HG03196 (cell line): Measurements from ENCODE around the gene SWT1.
A peak's percentile ranks its signal among the peaks of the same experiment; 100 is the strongest.

Experiments used
- ATAC-seq: cut with Tn5 transposase; IDR thresholded peaks from one replicate; pipeline ENCODE4 v1.9.1; 2021; ENCODE audit not compliant: unreplicated experiment

Gene SWT1

DNA sequence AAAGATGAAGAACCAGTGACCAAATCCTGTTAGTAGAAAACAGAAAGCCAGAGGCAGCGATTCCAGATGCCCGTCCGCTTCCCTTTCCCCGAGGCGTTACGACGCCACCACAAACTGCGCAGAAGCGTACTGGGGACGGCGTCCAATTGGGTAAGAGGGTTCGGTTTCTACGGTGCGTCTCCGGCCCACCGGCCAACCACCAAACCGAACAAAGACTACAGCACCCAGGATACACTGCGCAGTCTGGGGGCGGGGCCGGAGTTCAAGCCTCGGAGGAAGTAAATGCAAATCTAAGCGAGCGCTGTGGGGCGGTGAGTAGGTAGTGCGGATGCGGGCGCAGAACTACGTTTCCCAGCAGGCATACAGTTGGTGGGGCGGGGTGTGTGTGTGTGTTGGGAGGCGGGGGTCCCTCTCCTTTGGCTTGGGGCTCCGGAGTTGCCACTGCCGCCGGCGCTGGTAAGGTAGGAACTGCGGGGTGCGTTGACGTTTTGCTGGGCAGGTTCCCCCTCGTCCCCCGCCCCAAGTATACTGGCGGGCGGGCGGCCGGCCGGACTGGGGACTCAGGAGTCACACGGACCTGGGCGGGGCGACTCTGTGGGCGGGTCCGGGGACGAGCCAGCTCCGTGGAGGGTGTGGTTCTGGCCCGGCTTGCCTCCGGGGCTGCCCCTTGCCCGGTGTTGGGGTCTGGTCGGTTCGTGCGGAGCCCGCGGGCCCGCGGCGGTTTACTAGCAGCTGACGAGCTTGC, at the start of gene SWT1, which contains the start of gene TRMT1L:
Gene SWT1 (plus strand): TSS at position 314 of the 745 bp plus-strand sequence. CDS start 3,675 bp downstream, outside the sequence.
Gene TRMT1L (minus strand): TSS at position 100 of the 745 bp plus-strand sequence. CDS start 241 bp downstream, outside the sequence.
- peak; percentile 94 for ATAC-seq

- no peak for ATAC-seq
Measured at GRCh38 chr1:185108321-185108720, 48.6 kb upstream of the SWT1 start.

DNA sequence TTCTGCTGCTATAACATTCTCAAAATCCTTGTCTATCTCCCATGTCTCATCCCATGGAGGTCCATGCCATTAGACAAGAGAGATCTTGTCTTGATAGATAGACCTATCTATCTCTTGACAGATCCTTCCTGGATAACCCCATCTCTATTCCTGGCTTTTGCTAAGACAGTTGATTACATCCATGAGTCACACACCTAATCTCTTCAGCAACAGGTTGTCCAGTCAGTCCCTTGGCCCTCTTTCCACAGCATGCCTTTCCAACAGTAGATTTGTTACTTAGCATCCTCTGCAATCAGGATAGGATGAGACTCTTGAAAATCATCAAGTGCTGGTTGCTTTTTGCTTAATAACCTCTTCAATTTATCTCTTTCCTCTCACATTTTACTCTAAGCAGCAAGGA, 46.8 kb upstream of the SWT1 start:
- ATAC-seq, result no peak

DNA sequence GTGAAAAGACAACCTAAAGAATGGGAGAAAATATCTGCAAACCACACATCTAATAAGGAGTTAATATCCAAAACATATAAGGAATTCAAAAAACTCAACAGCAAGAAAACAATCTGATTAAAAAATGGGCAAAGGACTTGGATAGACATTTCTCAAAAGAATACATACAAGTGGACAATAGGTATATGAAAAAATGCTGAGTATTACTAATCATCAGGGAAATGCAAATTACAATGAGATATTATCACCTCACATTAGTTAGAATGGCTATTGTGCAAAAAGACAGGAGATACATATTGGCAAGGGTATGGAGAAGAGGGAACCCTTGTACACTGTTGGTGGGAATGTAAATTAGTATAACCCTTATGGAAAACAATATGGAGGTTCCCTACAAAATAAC, 45.1 kb upstream of the SWT1 start:
- no peak for ATAC-seq

DNA sequence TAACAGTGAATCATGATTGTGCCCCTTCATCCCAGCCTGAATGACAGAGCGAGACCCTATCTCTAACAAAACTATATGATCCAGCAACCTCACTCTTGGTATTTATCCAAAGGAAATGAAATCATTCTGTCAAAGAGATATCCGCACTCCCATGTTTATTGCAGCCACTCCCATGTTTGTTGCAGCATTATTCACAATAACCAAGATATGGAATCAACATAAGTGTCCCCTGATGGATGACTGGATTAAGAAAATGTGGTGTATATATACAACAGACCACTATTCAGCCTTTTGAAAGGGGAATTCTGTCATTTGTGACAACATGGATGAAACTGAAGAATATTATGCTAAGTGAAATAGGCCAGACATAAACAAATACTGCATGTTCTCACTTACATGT, 44.6 kb upstream of the SWT1 start:
- no peak for ATAC-seq

DNA sequence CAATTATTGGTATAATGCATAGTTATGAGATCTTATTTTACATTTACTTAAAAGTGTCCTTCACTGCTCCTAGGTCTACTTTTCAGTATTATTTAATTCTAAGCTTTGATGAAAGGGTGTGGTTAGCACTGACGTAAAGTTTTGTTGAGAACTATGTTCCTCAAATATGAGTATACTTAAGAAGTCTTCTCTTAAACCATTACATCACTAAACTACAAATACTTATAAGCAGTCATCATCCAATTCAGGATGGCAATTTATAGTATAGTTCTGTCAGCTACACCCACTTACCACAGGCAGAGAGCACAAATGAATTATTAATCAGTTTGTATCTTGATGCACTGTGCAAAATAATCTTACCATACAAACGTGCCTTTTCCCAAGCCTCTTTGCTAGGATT, 27.3 kb upstream of the SWT1 start:
- ATAC-seq, result no peak

DNA sequence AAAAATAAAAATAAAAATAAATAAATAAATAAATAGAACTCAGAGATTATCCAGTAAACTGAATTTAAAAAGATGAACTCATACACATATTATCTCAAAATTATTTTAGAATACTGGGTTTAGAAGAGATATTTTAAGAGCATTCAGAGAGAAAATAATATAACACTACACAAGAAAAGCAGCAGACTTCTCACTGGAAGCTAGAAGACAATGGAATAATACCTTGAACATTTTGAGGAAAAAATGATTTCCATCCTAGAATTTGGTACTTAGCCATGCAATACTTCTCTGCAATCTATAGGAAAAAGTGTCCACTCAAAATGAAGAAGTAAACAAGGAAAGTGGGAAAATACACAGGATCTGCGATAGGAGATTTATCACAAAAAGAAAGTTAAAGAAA, 24.4 kb upstream of the SWT1 start:
- ATAC-seq, result no peak

DNA sequence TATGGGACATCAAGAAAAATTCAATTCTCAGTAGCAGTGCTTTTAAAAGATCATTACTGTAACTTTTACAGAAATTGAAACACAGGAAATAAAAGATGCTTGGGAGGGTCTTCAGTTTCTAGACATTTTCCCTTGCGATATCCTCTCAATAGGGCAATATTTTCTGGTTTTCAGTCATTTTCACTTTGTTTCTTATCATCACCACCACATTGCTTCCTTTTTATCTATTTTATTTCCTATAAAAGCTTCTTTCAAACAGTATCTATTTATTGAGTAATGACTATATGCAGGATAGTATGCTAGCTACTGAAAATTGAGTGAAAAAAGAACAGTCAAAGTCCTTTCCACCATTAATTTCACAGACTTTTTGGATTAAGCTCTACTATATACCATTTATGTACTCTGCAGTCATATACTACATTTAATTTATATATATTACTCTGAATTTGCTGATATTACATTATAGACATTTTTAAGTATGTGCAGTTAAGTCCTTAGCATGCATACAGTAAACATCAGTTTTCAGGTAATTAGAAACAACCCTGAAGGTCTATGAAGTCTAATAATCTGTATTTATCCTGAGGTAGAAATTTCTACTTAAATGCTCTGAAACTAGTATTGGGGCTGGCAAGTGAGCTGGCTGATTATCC, 18.9 kb upstream of the SWT1 start:
- ATAC-seq, result no peak

GRCh38 chr1:185139246-185139645, 17.7 kb upstream of the SWT1 start:
- no peak for ATAC-seq

- no peak for ATAC-seq
Measured at GRCh38 chr1:185144233-185144632, 12.7 kb upstream of the SWT1 start.

DNA sequence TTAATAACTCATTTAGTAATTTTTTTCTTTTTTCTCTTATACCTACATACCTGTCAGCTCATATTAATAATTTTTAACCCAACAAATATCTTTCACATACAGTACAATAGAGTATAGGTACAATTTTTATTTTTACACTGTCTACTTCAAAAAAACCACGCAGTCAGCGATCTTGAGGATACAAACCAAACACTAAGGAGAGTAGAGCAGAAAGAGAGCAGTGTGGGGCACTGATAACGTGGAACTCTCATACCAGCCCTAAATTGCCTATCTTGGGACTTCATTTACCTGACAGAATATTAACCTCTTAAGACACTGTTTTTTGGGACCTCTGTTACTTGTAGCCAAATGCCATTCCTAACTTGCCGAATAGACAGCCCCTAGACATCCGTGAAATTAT, 5.8 kb upstream of the SWT1 start:
- ATAC-seq, result no peak

DNA sequence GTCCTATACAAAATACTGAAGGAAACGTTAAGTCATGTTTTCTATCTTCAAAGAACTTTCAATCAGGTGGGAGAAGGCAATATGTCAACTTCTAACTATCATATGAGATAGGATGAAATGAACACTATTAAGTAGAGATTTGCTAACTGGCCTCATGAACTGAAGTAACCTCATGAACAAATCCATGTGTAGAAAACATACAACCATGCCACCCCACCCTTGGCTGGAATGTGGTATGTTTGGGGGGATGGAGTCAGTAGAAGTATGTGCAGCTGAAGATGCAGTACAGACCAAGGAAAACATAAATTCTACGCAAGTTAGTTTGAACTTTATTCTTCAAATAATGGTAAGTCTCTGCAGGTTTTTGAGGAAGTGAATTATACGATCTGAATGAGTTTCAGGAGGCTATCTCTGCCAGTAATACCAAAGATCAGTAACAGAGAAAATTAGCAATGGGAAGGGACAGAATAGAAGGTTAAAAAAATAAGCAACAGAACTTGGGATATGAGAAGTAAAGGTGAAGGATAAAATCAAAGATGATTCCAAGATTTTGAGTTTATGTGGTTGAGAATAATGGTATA, 4.7 kb upstream of the SWT1 start:
- no peak for ATAC-seq

- ATAC-seq, result no peak
Measured at GRCh38 chr1:185154912-185155513, 2.0 kb upstream of the SWT1 start.

DNA sequence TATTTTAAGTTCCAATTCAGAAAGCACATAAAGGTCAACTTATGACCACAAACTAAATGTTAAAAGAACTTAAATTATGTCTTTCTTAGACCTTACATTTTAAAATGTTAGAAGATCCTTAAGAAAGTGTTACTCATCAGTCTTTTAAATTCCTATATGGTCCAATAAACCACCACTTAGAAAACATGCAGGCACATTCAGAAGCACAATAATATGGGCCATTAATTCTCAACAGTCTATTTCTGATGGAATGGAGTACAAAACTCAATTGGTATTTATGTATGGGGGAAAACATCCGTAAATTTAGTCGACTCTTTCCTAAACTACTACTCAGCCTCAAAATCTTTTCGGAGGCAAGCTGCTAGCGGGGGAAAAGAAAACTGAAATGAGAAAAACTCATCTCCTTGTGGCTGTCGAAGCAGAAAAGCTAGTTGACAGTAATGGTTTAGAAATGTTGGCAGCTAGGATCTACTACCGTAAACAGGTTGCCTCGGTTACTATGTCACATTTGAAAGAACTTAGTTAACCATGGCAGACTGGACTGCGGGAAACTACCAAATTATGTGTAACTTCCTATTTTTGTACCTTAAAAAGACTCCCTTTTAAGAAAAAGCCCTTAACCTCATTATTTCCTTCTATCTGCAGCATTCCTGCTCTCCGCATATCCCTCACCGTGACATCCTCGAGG, 1.2 kb upstream of the SWT1 start:
- ATAC-seq, result no peak

DNA sequence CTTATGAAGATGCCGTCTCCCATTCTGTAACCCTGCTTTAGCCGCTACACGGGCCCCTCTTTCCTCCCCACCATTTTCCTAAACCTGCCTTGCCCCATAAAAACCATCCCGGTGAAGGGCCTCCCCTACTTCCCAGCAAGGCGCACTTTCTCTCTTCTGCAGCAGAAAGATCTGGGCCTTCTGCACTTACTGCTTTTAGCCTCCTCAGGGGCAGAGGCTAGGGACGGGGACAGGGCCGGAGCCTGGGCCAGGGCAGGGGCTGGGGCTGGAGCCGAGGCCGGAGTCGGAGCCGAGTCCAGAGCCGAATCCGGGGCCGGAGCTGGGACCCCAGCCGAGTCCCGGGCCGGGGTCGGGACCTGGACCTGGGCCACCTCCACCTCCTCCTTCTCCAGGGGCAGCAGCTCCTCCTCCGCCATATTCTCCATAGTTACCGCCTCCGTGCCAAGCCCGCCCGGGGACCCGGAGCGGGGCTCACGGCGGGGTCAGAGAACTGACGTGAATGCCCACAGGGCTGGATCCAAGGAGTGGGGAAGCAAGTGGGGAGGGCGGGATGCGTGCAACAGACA, 596 bp upstream of the SWT1 start:
- peak; percentile 27 for ATAC-seq

DNA sequence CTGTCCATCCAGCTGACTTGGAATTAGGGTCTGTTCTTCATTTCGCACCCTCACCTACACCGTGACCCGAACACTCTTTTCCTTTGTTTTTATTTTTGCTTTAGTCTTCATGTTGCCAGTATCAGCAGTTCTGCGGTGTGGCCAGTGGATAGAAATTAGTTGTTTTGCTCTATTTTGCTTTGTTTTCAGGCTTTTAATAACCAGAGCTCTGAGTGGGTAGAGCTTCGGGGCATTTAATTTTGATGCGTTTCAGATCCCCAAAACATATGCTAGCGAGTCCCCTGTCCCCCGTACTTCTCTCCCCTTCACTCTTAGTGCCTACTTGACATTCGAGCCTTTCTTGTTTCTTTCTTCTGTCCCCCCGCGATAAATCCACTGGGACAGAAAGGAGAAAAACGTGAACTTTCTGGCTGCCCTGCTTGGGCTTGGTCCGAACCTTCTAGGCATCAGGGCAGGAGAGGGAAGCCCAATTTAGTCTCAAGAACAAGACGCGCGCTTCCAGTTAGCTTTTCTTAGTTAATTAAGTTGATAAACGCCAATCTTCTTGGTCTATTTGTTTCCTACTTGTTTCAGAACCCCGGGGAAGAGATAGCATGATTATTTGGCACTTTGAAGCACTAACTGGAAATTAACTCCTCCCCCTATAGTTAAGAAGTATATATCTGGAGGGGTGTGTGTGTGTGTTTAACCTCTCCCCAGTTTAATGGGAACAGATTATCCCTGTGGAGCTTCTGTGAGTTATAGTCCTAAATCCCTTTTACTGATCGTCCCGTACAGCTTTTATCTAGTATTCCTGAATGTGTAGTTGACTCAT, 839 bp downstream of the SWT1 start:
- no peak for ATAC-seq

DNA sequence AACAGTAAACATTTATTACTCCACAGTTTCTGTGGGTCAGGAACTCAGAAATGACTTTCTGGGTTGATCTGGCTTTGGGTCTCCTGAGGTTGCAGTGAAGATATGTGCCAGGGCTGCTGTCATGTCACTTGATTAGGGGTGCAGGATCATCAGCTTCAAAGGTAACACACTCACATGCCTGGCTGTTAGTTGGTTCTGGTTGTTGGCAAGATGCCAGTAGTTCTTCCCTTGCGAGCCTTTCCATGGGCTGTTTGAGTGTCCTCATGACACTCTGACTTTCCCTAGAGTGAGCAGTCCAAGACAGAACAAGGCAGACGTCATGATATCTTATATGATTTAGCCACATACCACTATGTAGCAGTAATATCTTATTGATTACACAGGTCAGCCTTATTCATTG, 1.8 kb downstream of the SWT1 start:
- no peak for ATAC-seq

GRCh38 chr1:185159966-185160365, 3.0 kb downstream of the SWT1 start:
- no peak for ATAC-seq

- ATAC-seq, result no peak
Measured at GRCh38 chr1:185162491-185162890, 5.5 kb downstream of the SWT1 start.

- ATAC-seq, result no peak
Measured at GRCh38 chr1:185166106-185166505, 9.1 kb downstream of the SWT1 start.
